HG02970 (cell line): Measurements from ENCODE around the gene CPSF3.

ENCODE experiments used
- ATAC-seq: cut with Tn5 transposase; IDR thresholded peaks from one replicate; pipeline ENCODE4 v1.9.1; 2021; ENCODE audit warnings: mild to moderate bottlenecking, moderate library complexity, moderate number of reproducible peaks; ENCODE audit not compliant: unreplicated experiment, low FRiP score

The CPSF3 gene

GRCh38 chr2:9423100-9423921 is at the start of gene CPSF3, which contains the start of gene ITGB1BP1:
Gene CPSF3, plus strand, starts transcription at chr2:9423654. Its CDS starts 120 bp downstream, at chr2:9423774.
Gene ITGB1BP1, minus strand, starts transcription at chr2:9423528. Its CDS starts 4,831 bp downstream, at chr2:9418697.
- peak; percentile 90 for ATAC-seq

- no peak for ATAC-seq
Measured at GRCh38 chr2:9374071-9374730, 49.3 kb upstream of the CPSF3 start.

GRCh38 chr2:9375857-9376428 is 47.5 kb upstream of the CPSF3 start:
- no peak for ATAC-seq

- ATAC-seq, result no peak
Measured at GRCh38 chr2:9377461-9378097, 45.9 kb upstream of the CPSF3 start.

- ATAC-seq, result no peak
Measured at GRCh38 chr2:9378433-9379390, 44.7 kb upstream of the CPSF3 start.

GRCh38 chr2:9379391-9379755 is 44.1 kb upstream of the CPSF3 start:
- ATAC-seq, result no peak

GRCh38 chr2:9380702-9381628 is 42.5 kb upstream of the CPSF3 start:
- no peak for ATAC-seq

- no peak for ATAC-seq
Measured at GRCh38 chr2:9382604-9383235, 40.7 kb upstream of the CPSF3 start.

GRCh38 chr2:9384521-9384920 is 38.9 kb upstream of the CPSF3 start:
- no peak for ATAC-seq

GRCh38 chr2:9385841-9386240 is 37.6 kb upstream of the CPSF3 start:
- ATAC-seq, result no peak

GRCh38 chr2:9388199-9388681 is 35.2 kb upstream of the CPSF3 start:
- ATAC-seq, result no peak

- no peak for ATAC-seq
Measured at GRCh38 chr2:9388950-9389911, 34.2 kb upstream of the CPSF3 start.

- no peak for ATAC-seq
Measured at GRCh38 chr2:9390151-9390850, 33.2 kb upstream of the CPSF3 start.

GRCh38 chr2:9390991-9391390 is 32.5 kb upstream of the CPSF3 start:
- no peak for ATAC-seq

- no peak for ATAC-seq
Measured at GRCh38 chr2:9391961-9392720, 31.3 kb upstream of the CPSF3 start.
